HEK293 (cell line): ENCODE data around the gene EBF3.

ENCODE experiments used
- CTCF ChIA-PET: fragments of 350-600 bp; formaldehyde crosslinking; extraction: SDS; loops from one replicate; lab custom pipeline; 2021; ENCODE audit warnings: antibody characterized with exemption; lab: Yijun Ruan, JAX
- POLR2A ChIA-PET: fragments of 300-600 bp; formaldehyde crosslinking; extraction: SDS; loops from one replicate; lab custom pipeline; 2020; ENCODE audit warnings: antibody characterized with exemption, inconsistent platforms; lab: Yijun Ruan, JAX
- H3K27ac ChIP-seq: fragments of 200-500 bp; sonication (Bioruptor generic); 2 replicates; pipeline ENCODE4 v1.5.1; 2014; ENCODE audit warnings: low read depth, low read length, control low read depth, inconsistent platforms; ENCODE audit errors: extremely low read depth
- H3K36me3 ChIP-seq, 2 experiments: fragments of 200-500 bp in 1 of 2; sonication (Bioruptor generic) in 1 of 2; 1 replicate in 1 of 2; 2 replicates in 1 of 2; pipeline ENCODE4 v1.5.1; 2014 to 2017; ENCODE audit warnings: inconsistent platforms in 2 of 2, low read length in 2 of 2; ENCODE audit not compliant: control insufficient read depth in 2 of 2, insufficient read depth in 1 of 2
- H3K4me1 ChIP-seq: fragments of 200-500 bp; sonication (Bioruptor generic); 2 replicates; pipeline ENCODE4 v1.5.1; 2014; ENCODE audit warnings: mild to moderate bottlenecking, low read length, inconsistent platforms; ENCODE audit not compliant: control insufficient read depth, insufficient read depth
- H3K4me3 ChIP-seq: 2 replicates; pipeline ENCODE4 v1.5.1; 2011; ENCODE audit warnings: low read depth, mild to moderate bottlenecking, control low read depth, low read length, moderate library complexity
- H3K9me3 ChIP-seq: fragments of 200-500 bp; sonication (Bioruptor generic); 2 replicates; pipeline ENCODE4 v1.5.1; 2014; ENCODE audit warnings: low read depth, low read length, inconsistent platforms; ENCODE audit not compliant: control insufficient read depth, insufficient read depth
- GLI4 ChIP-seq: fragments of 450-650 bp; formaldehyde crosslinking; IDR thresholded peaks from 2 replicates; pipeline ENCODE4 v1.5.1; 2016; ENCODE audit warnings: missing biosample characterization, missing genetic modification characterization
- KLF9 ChIP-seq: fragments of 450-650 bp; formaldehyde crosslinking; IDR thresholded peaks from 2 replicates; pipeline ENCODE4 v1.5.1; 2016; ENCODE audit warnings: missing biosample characterization, missing genetic modification characterization, low read depth
- OSR2 ChIP-seq: fragments of 450-650 bp; formaldehyde crosslinking; IDR thresholded peaks from 2 replicates; pipeline ENCODE4 v1.5.1; 2016; ENCODE audit warnings: missing biosample characterization, missing genetic modification characterization
- ZBTB1 ChIP-seq: fragments of 450-650 bp; formaldehyde crosslinking; IDR thresholded peaks from 2 replicates; pipeline ENCODE4 v1.5.1; 2016; ENCODE audit warnings: missing biosample characterization, missing genetic modification characterization
- ZNF19 ChIP-seq: fragments of 450-650 bp; formaldehyde crosslinking; IDR thresholded peaks from 2 replicates; pipeline ENCODE4; 2016; ENCODE audit warnings: missing biosample characterization, missing genetic modification characterization, low read depth
- ZNF292 ChIP-seq: fragments of 450-650 bp; formaldehyde crosslinking; IDR thresholded peaks from 2 replicates; pipeline ENCODE4 v1.5.1; 2016; ENCODE audit warnings: low read depth, missing biosample characterization, missing genetic modification characterization, borderline replicate concordance
- ZNF354C ChIP-seq: fragments of 450-650 bp; formaldehyde crosslinking; IDR thresholded peaks from 2 replicates; pipeline ENCODE4 v1.5.1; 2016; ENCODE audit warnings: missing biosample characterization, missing genetic modification characterization, low read depth, borderline replicate concordance
- ZNF394 ChIP-seq: fragments of 450-650 bp; formaldehyde crosslinking; IDR thresholded peaks from 2 replicates; pipeline ENCODE4 v1.5.1; 2016; ENCODE audit warnings: missing biosample characterization, missing genetic modification characterization, mild to moderate bottlenecking, moderate library complexity, borderline replicate concordance
- ZNF521 ChIP-seq: fragments of 450-650 bp; formaldehyde crosslinking; IDR thresholded peaks from 2 replicates; pipeline ENCODE4 v1.5.1; 2017; ENCODE audit warnings: missing biosample characterization, mild to moderate bottlenecking, missing genetic modification characterization
- ZNF626 ChIP-seq: fragments of 450-650 bp; sonication (Bioruptor Pico); formaldehyde crosslinking; IDR thresholded peaks from 2 replicates; pipeline ENCODE4 v1.5.1; 2018; ENCODE audit warnings: missing biosample characterization, missing genetic modification characterization, inconsistent platforms
- ZNF785 ChIP-seq: fragments of 450-650 bp; formaldehyde crosslinking; IDR thresholded peaks from 2 replicates; pipeline ENCODE4 v1.5.1; 2016; ENCODE audit warnings: missing biosample characterization, missing genetic modification characterization
- ZNF791 ChIP-seq: fragments of 450-650 bp; formaldehyde crosslinking; IDR thresholded peaks from 2 replicates; pipeline ENCODE4 v1.5.1; 2016; ENCODE audit warnings: missing biosample characterization, missing genetic modification characterization
- ZNF837 ChIP-seq: fragments of 450-650 bp; formaldehyde crosslinking; IDR thresholded peaks from 2 replicates; pipeline ENCODE4 v1.5.1; 2016; ENCODE audit warnings: missing biosample characterization, missing genetic modification characterization
- ZSCAN16 ChIP-seq: fragments of 450-650 bp; formaldehyde crosslinking; IDR thresholded peaks from 2 replicates; pipeline ENCODE4 v1.5.1; 2016; ENCODE audit warnings: missing biosample characterization, missing genetic modification characterization
- TF ChIP-seq, protein P1 (sequence below): fragments of 450-650 bp; formaldehyde crosslinking; IDR thresholded peaks from 2 replicates; pipeline ENCODE4 v1.5.1; 2016; ENCODE audit warnings: missing biosample characterization, missing genetic modification characterization
- TF ChIP-seq, protein P2 (sequence below): IDR thresholded peaks from 2 replicates; pipeline ENCODE4 v1.6.1; 2011; ENCODE audit warnings: mild to moderate bottlenecking, low read depth, low read length, borderline replicate concordance
- TF ChIP-seq, protein P3 (sequence below): sonication (generic); formaldehyde crosslinking; IDR thresholded peaks from 2 replicates; pipeline ENCODE4 v1.8.1; 2022; ENCODE audit warnings: mild to moderate bottlenecking, moderate library complexity, missing genetic modification reagents
- TF ChIP-seq, protein P4 (sequence below): fragments of 450-650 bp; IDR thresholded peaks from 2 replicates; pipeline ENCODE4 v1.5.1; 2018; ENCODE audit warnings: missing biosample characterization, mild to moderate bottlenecking, missing genetic modification characterization

Gene EBF3

DNA sequence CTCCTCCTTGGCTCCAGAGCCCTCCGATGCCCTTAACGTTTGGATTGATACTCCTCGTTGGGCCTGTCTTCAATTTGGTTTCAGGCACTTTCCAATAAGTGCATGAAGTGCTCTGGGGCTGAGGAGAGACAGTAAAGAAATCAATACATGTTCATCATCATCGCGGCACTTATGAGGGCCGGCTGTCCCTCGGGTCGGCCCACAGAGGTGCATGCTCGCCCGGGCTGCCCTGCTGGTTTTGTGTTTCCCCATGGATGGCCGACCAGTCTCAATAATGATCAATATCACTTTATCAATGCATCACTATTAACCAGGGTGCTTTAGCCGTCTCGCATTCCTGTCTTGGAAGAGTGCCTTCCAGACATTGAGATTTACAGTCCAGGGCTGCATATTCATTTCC lies 154.2 kb downstream of the EBF3 start:
- H3K36me3 ChIP-seq, result no peaks in the 10 kb centered on the region
- POLR2A ChIA-PET, result no interaction called here
- TF ChIP-seq, protein P1, sequence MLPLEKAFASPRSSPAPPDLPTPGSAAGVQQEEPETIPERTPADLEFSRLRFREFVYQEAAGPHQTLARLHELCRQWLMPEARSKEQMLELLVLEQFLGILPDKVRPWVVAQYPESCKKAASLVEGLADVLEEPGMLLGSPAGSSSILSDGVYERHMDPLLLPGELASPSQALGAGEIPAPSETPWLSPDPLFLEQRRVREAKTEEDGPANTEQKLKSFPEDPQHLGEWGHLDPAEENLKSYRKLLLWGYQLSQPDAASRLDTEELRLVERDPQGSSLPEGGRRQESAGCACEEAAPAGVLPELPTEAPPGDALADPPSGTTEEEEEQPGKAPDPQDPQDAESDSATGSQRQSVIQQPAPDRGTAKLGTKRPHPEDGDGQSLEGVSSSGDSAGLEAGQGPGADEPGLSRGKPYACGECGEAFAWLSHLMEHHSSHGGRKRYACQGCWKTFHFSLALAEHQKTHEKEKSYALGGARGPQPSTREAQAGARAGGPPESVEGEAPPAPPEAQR, result no peak
- TF ChIP-seq ZNF354C (tag by site-specific recombination) (no peak), ZNF521 (tag by site-specific recombination) (no peak)
- TF ChIP-seq, all 188 proteins: peak for 0
- no peaks in the 10 kb centered on the region for H3K9me3 ChIP-seq
- CTCF ChIA-PET, result no interaction called here
- no peak overlapping the region for H3K27ac ChIP-seq
- H3K4me3 ChIP-seq, result no peak overlapping the region
- H3K4me1 ChIP-seq, result no peaks in the 10 kb centered on the region

DNA sequence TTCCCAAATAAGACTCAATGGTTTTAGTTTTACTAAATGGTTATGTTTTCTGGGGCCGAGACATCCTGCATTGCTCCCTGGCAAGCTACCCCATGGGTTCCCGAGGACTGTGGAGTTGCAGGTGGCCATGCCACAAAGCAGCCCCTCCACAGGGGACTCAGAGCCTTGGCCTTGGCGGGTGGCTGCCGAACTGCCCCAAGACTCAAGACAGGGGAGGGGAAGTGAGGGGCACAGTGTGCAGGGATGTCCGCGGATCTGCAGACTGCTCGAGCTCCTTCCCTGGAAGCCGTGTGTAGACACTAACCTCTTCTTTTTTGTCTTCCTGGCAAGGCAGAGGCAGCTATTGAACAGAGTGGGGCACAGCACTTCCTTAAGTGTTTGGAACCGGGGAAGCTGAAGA lies 154.6 kb downstream of the EBF3 start:
- Histone ChIP-seq H3K27ac (no peak overlapping the region), H3K36me3 (no peaks in the 10 kb centered on the region), H3K4me1 (no peaks in the 10 kb centered on the region), H3K4me3 (no peak overlapping the region), H3K9me3 (no peaks in the 10 kb centered on the region)
- POLR2A ChIA-PET, result no interaction called here
- TF ChIP-seq KLF9 (tag by site-specific recombination) (no peak), ZNF19 (tag by site-specific recombination) (no peak), GLI4 (no peak), ZNF292 (tag by site-specific recombination) (no peak), ZSCAN16 (tag by site-specific recombination) (no peak), ZBTB1 (no peak), ZNF626 (no peak), OSR2 (tag by site-specific recombination) (no peak), ZNF791 (tag by site-specific recombination) (no peak), ZNF394 (tag by site-specific recombination) (no peak), ZNF837 (tag by site-specific recombination) (no peak), ZNF785 (no peak)
- TF ChIP-seq, protein P2, sequence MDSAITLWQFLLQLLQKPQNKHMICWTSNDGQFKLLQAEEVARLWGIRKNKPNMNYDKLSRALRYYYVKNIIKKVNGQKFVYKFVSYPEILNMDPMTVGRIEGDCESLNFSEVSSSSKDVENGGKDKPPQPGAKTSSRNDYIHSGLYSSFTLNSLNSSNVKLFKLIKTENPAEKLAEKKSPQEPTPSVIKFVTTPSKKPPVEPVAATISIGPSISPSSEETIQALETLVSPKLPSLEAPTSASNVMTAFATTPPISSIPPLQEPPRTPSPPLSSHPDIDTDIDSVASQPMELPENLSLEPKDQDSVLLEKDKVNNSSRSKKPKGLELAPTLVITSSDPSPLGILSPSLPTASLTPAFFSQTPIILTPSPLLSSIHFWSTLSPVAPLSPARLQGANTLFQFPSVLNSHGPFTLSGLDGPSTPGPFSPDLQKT, result no peak
- TF ChIP-seq, protein P3, sequence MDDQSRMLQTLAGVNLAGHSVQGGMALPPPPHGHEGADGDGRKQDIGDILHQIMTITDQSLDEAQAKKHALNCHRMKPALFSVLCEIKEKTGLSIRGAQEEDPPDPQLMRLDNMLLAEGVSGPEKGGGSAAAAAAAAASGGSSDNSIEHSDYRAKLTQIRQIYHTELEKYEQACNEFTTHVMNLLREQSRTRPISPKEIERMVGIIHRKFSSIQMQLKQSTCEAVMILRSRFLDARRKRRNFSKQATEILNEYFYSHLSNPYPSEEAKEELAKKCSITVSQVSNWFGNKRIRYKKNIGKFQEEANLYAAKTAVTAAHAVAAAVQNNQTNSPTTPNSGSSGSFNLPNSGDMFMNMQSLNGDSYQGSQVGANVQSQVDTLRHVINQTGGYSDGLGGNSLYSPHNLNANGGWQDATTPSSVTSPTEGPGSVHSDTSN (CRISPR knock-in tag), result no peak
- TF ChIP-seq, protein P4, sequence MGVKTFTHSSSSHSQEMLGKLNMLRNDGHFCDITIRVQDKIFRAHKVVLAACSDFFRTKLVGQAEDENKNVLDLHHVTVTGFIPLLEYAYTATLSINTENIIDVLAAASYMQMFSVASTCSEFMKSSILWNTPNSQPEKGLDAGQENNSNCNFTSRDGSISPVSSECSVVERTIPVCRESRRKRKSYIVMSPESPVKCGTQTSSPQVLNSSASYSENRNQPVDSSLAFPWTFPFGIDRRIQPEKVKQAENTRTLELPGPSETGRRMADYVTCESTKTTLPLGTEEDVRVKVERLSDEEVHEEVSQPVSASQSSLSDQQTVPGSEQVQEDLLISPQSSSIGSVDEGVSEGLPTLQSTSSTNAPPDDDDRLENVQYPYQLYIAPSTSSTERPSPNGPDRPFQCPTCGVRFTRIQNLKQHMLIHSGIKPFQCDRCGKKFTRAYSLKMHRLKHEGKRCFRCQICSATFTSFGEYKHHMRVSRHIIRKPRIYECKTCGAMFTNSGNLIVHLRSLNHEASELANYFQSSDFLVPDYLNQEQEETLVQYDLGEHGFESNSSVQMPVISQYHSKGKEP (tag by site-specific recombination), result no peak
- CTCF ChIA-PET, result no interaction called here
